HAP-1 (cell line): ENCODE results near the gene PLPPR1.
"Not testable (repeated sequence)": the region's sequence is repeated elsewhere in the genome, so short reads cannot be mapped to it uniquely, and the experiment has no call there.

Source experiments
- DNase-seq, 2 experiments: peaks; one replicate each; pipeline ENCODE4 v3.0.0-alpha.2; 2016 to 2020; ENCODE audit warnings: low spot score in 2 of 2
- H3K27me3 ChIP-seq: fragments of 250-450 bp; sonication (Bioruptor Pico); 2 replicates; pipeline ENCODE4 v1.5.1; 2020; ENCODE audit warnings: low read depth, mild to moderate bottlenecking, moderate library complexity
- H3K36me3 ChIP-seq: fragments of 250-450 bp; sonication (Bioruptor Pico); replicated peaks from 2 replicates; pipeline ENCODE4 v1.5.1; 2020; ENCODE audit warnings: mild to moderate bottlenecking
- H3K4me1 ChIP-seq: fragments of 250-450 bp; sonication (Bioruptor Pico); 2 replicates; pipeline ENCODE4 v1.5.1; 2020; ENCODE audit warnings: mild to moderate bottlenecking
- H3K4me3 ChIP-seq: fragments of 250-450 bp; sonication (Bioruptor Pico); 2 replicates; pipeline ENCODE4 v1.5.1; 2020; ENCODE audit warnings: mild to moderate bottlenecking, moderate library complexity
- H3K9me3 ChIP-seq: fragments of 250-450 bp; sonication (Bioruptor Pico); 2 replicates; pipeline ENCODE4 v1.5.1; 2020; ENCODE audit warnings: mild to moderate bottlenecking, moderate library complexity
- in situ Hi-C: fragments of 300-500 bp; cut with MboI; formaldehyde crosslinking; loops from 3 replicates; pipeline ENCODE4 v1.14.3; 2020; ENCODE audit warnings: low sequenced_read_pairs, inconsistent platforms, mixed read lengths

Gene PLPPR1

DNA sequence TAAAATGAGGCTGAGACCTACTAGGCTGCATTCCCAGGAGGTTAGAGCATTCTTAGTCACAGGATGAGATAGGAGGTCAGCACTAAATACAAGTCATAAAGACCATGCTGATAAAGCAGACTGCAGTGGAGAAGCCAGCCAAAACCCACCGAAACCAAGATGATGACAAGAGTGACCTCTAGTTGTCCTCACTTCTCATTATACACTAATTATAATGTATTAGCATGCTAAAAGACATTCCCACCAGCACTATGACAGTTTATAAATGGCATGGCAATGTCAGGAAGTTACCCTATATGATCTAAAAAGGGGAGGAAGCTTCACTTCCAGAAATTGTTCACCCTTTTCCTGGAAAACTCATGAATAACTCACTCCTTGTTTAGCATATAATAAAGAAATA is 88.6 kb downstream of the PLPPR1 start:
- Histone ChIP-seq H3K4me1 (no peaks in the 10 kb centered on the region; the same call in 1 of the 2 replicates), H3K4me3 (no peak overlapping the region), H3K9me3 (no peaks in the 10 kb centered on the region), H3K27me3 (0 out of 2 replicates have a peak, but pooled peaks cover 2% of the 10 kb centered on the region), H3K36me3 (no peaks in the 10 kb centered on the region)
- in situ Hi-C loops = no loop called here
- no peak for DNase-seq

DNA sequence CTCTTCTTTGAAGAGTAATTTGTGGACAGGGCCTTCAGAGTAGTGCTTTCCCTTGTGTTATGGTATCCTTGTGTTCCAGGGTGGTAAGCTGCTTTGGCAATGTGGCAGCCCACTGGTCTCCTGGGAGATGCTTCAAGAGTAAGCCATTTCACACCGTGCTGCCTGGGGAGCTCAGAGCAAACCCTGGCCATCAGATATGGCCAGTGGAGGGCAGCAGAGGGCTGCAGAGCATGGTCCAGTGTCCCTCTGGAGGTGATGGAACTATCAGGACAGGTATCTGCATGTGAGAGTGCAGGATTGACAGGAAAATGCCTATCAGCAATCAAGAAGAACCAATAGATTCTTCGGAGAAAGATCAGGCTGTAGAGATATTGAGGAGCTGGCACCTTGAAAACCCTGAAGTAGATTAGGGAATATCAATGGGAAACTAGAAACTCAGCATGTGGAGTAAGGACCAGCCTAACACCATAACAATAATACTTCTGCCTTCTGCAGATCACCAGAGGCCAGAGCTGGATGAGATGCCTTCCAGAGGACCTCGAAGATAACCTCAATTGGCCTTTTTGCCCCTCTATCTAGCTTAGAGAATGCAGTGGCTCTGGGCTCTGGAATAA is 90.8 kb downstream of the PLPPR1 start:
- 0 out of 2 replicates have a peak, but pooled peaks cover 2% of the 10 kb centered on the region for H3K27me3 ChIP-seq
- peak; percentile 48 to 73 for DNase-seq
- H3K4me1 ChIP-seq = no peaks in the 10 kb centered on the region; the same call in none of the 2 replicates
- in situ Hi-C loops = no loop called here
- no peak overlapping the region for H3K4me3 ChIP-seq
- H3K36me3 ChIP-seq = no peaks in the 10 kb centered on the region
- H3K9me3 ChIP-seq = no peaks in the 10 kb centered on the region

DNA sequence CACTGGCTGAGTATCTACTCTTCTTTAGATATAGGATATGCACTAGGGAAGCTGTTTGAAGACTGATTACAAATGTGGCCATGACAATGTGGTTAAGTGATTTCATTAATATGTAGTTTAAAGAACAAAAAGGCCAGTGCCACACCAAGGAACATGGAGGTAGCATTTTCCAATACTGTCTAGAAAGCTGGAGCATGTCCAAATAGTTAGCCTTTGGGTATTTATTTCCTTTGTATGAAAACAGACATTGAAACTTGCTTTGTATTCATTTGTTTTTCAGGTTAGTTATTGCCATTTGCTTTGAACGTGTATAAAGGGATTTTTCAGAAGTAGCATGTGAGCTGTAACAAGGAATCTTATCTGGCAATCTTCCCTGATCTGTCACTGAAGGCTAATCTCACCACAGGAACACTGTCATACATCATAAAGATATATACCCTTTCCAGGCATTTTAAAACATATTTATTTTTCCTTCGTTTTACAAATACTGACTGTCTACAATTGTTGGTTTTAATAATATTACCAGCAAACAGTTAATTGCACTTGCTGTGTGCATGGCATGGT is 93.4 kb downstream of the PLPPR1 start:
- in situ Hi-C loops = no loop called here

DNA sequence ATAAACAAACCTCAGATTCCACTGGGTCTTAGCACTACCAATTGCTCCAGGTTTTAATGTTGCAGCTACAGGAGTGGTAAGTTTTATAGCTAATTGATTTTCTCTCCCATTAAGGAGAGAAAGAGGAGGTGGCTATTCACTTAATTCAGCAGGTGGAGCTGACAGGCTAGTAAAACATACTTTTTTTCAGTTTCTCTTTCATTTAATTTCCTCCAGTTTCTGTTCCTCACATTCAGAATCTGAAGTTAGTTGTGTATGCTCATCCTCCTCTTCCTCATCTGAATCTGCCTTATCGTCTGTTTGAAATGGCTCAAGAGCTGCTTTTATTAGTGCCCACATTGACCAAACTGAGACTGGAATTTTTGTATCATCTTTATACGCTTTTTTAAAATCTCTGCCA is 98.0 kb downstream of the PLPPR1 start:
- in situ Hi-C loops = no loop called here
- no peak for DNase-seq

More for the DNA sequence above, 93.4 kb downstream of the PLPPR1 start:
- H3K27me3 ChIP-seq = no peaks in the 10 kb centered on the region
- H3K4me1 ChIP-seq = no peaks in the 10 kb centered on the region; the same call in none of the 2 replicates
- no peaks in the 10 kb centered on the region for H3K9me3 ChIP-seq
- no peak overlapping the region for H3K4me3 ChIP-seq
- H3K36me3 ChIP-seq = no peaks in the 10 kb centered on the region
- no peak for DNase-seq

DNA sequence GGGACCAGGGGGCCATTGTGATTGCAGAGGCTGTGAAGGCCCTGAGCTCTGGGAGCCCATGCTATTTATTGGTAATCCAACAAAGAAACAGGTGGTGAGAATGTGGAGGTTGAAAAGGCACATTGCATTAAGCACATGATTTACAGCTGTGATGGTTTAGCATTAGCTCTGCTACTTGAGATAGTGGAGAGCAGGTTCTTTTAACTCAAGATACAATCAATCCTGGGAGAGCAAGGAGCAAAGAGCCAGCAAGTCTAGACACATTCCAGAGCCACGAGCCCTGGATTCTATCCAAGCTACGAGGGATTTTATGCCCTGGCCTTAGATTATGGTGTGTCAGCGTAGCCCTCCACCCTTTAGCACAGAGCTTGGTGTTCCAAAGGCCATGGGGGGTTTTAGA is 98.8 kb downstream of the PLPPR1 start:
- DNase-seq, H3K27me3 ChIP-seq, in situ Hi-C loops, H3K4me1 ChIP-seq, H3K36me3 ChIP-seq, H3K9me3 ChIP-seq, H3K4me3 ChIP-seq: not testable (repeated sequence)

More for the DNA sequence above, 98.0 kb downstream of the PLPPR1 start:
- Histone ChIP-seq H3K36me3 (no peaks in the 10 kb centered on the region), H3K9me3 (no peaks in the 10 kb centered on the region), H3K4me3 (no peak overlapping the region), H3K4me1 (no peaks in the 10 kb centered on the region; the same call in none of the 2 replicates), H3K27me3 (no peaks in the 10 kb centered on the region)

DNA sequence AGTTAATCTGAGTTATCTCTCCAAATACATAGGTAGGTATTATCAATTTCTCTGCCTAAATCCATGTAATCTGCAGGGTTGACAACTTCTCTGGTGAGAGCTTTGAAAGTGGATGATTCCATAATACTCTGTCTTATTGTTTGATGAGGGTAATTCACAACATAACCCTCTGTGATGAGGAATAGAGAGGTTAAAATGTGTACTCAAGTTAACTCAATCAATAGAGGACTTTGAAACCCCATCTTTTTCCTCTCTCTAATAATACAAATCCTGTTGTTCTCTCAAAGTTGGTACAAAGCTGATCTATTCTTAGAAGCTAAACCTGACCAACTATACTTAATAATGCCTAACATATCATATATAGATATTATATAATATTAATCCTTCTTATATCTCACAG is 100.1 kb downstream of the PLPPR1 start:
- H3K4me1 ChIP-seq = no peaks in the 10 kb centered on the region
- DNase-seq = no peak
- H3K9me3 ChIP-seq = no peaks in the 10 kb centered on the region
- H3K36me3 ChIP-seq = no peaks in the 10 kb centered on the region
- no peak overlapping the region for H3K4me3 ChIP-seq
- no peaks in the 10 kb centered on the region for H3K27me3 ChIP-seq
- in situ Hi-C loops = no loop called here

DNA sequence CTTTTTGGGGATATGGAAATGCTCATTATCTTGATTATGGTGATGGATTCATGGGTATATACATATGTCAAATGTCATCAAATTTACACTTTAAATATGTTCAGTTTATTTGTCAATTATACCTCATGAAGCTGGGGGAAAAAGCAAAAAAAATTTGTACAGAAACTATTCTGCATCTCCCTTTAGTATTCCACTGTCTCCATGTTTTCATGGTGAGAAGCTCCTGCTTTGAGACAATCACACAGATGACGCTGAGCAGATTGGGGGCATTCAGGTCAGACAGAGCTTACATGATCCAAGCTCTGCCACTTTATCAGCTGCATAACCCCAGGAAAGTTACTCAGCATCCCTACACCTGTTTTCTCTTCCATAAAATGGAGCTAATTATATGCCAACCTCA is 101.5 kb downstream of the PLPPR1 start:
- in situ Hi-C loops = no loop called here
- Histone ChIP-seq H3K4me1 (no peaks in the 10 kb centered on the region), H3K4me3 (no peak overlapping the region), H3K36me3 (no peaks in the 10 kb centered on the region), H3K27me3 (no peaks in the 10 kb centered on the region), H3K9me3 (no peaks in the 10 kb centered on the region)
- DNase-seq = no peak

DNA sequence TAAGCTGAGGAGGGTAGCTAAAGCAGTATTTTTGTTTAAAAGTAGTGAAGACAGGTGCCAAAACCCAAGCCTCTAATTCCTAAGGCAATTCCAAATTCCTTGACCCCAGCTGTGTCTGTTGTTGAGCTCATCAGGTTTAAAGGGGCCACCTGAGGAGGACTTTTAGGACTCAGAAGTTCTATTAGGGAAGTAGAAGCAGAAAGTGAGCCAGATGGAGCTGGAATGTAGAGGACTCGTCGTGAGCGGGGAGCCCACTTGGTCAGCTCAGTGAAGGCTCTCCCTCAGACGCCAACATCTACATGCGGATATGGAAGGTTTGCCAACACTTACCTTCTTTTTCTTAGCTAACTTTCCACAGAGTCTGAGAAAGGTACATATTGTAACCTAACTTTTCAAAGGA is 102.8 kb downstream of the PLPPR1 start:
- no peak overlapping the region for H3K4me3 ChIP-seq
- no peak for DNase-seq
- H3K9me3 ChIP-seq = no peaks in the 10 kb centered on the region
- in situ Hi-C loops = no loop called here
- H3K36me3 ChIP-seq = no peaks in the 10 kb centered on the region
- no peaks in the 10 kb centered on the region for H3K27me3 ChIP-seq
- H3K4me1 ChIP-seq = no peaks in the 10 kb centered on the region

DNA sequence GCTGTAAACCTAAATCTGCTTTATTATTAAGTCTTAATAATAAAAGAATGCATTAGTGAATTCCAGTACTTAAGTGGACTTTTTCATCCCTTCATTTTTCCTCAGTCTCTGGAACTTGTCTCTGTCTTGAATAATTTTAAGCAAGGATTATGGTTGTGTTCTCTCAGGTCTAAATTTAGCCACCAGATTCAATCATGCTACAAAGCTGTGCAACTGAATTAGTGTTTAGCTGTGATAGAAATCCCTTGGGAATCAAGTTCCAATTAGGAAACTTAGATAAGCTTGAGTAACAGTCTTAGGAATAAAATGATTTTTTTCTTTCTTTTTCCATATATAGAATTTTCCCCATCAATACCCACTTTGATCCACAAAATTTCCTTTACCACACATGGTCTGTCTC is 104.3 kb downstream of the PLPPR1 start:
- Histone ChIP-seq H3K9me3 (no peaks in the 10 kb centered on the region), H3K27me3 (no peaks in the 10 kb centered on the region), H3K4me3 (no peak overlapping the region), H3K4me1 (no peaks in the 10 kb centered on the region), H3K36me3 (no peaks in the 10 kb centered on the region)
- in situ Hi-C loops = no loop called here
- no peak for DNase-seq

DNA sequence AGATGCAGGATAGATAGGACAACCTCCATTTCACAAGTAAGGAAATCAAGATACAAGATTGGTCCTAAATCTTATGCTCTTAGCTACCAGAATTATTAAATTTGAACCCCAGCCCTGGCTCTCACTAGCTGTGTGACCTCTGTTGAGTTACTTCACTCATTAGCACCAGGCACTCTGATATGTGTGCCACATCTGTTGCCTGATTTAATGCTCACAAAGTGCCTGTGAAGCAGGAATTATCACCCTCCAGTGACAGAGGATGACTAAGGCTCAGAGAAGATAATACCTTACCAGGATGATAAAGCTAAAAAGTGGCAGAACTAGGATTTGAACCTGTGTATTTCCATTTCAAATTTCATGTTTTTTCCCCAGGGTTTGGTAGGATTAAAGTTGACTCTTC is 110.0 kb downstream of the PLPPR1 start:
- H3K9me3 ChIP-seq = no peaks in the 10 kb centered on the region
- in situ Hi-C loops = no loop called here
- DNase-seq = no peak

DNA sequence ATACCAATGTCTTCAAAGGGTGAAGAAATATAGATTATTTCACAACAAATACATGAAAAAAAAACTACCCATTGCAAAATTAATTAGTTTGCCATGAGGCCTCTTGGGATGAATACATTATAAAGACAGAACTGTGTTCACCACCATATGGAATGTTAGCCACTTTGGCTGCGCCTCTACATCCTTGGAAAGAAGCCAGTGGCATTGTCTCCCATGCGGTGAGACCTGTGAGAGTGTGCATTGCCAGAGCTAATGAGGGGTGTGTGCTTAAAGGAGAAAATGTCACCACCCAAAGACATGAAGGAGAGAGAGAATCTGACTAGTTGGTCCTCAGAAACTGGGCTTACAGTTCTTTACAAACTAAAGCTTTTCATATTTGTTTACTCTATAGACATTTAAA is 110.6 kb downstream of the PLPPR1 start:
- H3K4me3 ChIP-seq = no peak overlapping the region
- in situ Hi-C loops = no loop called here
- no peak for DNase-seq

More for the DNA sequence above, 110.0 kb downstream of the PLPPR1 start:
- Histone ChIP-seq H3K4me1 (no peaks in the 10 kb centered on the region), H3K27me3 (0 out of 2 replicates have a peak, but pooled peaks cover 2% of the 10 kb centered on the region), H3K4me3 (no peak overlapping the region), H3K36me3 (no peaks in the 10 kb centered on the region)

DNA sequence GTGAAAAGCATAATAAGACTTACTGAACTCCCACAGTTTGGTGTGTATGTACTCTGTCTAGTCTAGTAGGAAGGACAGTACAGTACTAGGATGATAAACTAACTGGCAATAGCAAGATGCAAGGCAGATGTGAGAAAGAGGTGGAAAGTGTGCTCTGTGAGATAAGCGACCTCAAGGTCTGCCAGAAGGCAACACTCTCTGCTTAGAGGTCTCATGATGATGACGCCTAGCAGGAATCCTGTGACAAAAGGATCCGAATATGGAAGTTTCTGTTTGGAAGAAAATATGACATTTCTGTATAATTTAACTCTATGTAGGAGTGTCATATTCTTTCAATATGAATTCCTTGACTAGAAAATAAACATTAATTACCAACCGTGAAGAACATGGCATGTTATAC is 112.2 kb downstream of the PLPPR1 start:
- H3K4me3 ChIP-seq = no peak overlapping the region
- DNase-seq = no peak
- no peaks in the 10 kb centered on the region for H3K4me1 ChIP-seq
- in situ Hi-C loops = no loop called here
- H3K36me3 ChIP-seq = no peaks in the 10 kb centered on the region
- no peaks in the 10 kb centered on the region for H3K9me3 ChIP-seq
- 0 out of 2 replicates have a peak, but pooled peaks cover 2% of the 10 kb centered on the region for H3K27me3 ChIP-seq

More for the DNA sequence above, 110.6 kb downstream of the PLPPR1 start:
- no peaks in the 10 kb centered on the region for H3K9me3 ChIP-seq
- 0 out of 2 replicates have a peak, but pooled peaks cover 2% of the 10 kb centered on the region for H3K27me3 ChIP-seq
- no peaks in the 10 kb centered on the region for H3K4me1 ChIP-seq
- H3K36me3 ChIP-seq = no peaks in the 10 kb centered on the region

DNA sequence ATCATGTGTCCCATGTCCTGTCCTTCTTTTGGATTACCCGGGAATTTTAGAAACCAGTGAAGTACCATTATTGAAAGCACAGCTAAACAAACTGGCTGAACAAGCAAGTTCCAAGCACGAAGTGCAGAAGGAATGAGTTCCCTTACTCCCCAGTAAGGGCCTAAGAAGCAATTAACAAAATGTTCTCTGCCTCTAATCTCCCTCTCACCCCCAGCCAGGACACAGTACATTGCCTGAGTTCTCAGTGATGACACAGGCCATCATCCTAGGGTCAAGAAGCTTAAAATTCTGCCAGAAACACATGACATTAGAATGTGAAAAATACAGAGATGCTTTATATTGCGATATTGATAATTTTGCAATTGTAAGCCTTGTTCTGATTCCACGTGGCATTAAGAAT is 118.0 kb downstream of the PLPPR1 start:
- DNase-seq = no peak
- Histone ChIP-seq H3K9me3 (no peaks in the 10 kb centered on the region), H3K4me3 (no peak overlapping the region), H3K36me3 (no peaks in the 10 kb centered on the region), H3K4me1 (peaks cover 4% of the 10 kb centered on the region; the same call in 1 of the 2 replicates), H3K27me3 (no peaks in the 10 kb centered on the region)
- in situ Hi-C loops = no loop called here

DNA sequence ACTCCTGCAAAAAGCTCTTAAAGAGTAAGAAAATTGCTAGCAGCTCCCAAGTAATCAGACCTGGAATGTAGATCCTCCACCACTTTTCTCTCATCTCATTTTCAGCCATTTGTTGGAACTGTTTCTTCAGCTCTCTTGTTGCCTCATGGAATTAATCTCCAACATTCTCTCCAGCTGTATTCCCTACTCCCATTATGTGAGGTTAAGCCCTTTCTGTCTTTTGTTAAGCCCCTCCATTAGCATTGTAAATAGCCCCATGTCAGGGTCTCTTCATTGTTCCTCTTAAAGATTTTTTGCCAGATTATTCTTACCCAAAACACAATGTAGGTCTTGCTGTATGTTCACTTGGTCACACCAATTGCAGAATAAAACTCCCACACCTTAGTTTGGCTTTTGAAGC is 119.8 kb downstream of the PLPPR1 start:
- no peak overlapping the region for H3K4me3 ChIP-seq
- peak in 1 of 2 experiments; percentile 68 for DNase-seq
- no peaks in the 10 kb centered on the region for H3K27me3 ChIP-seq
- in situ Hi-C loops = no loop called here
- H3K4me1 ChIP-seq = peaks cover 4% of the 10 kb centered on the region; the same call in 1 of the 2 replicates
- no peaks in the 10 kb centered on the region for H3K36me3 ChIP-seq
- no peaks in the 10 kb centered on the region for H3K9me3 ChIP-seq
